Measurements from ENCODE around the gene SFXN3. TPM values are rescaled to one million over a fixed set of nuclear protein-coding genes. Genes with fewer than 3 reads are reported as not detected.

The SFXN3 gene
- total and polyA plus RNA-seq, 10 of the 15 experiments (the other 5 are each of a cell fraction or from before 2014, with no cell fraction given), result 0.05 to 11.3 (median 1.2) TPM

- TF ChIP-seq PKNOX1 (IDR thresholded peaks at IDR 0.05), result peak; percentile 66; the same call in 1 of the 2 replicates
- TF ChIP-seq, protein P1, sequence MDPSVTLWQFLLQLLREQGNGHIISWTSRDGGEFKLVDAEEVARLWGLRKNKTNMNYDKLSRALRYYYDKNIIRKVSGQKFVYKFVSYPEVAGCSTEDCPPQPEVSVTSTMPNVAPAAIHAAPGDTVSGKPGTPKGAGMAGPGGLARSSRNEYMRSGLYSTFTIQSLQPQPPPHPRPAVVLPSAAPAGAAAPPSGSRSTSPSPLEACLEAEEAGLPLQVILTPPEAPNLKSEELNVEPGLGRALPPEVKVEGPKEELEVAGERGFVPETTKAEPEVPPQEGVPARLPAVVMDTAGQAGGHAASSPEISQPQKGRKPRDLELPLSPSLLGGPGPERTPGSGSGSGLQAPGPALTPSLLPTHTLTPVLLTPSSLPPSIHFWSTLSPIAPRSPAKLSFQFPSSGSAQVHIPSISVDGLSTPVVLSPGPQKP (IDR thresholded peaks at IDR 0.05; ENCODE audit: low read depth, low read length), result peak; percentile 87
- TF ChIP-seq TBL1XR1 (IDR thresholded peaks at IDR 0.05; ENCODE audit: low read depth, low read length), result 0 out of 2 replicates have a peak, but pooled peaks have one; percentile 42
- TF ChIP-seq CBX3 (IDR thresholded peaks at IDR 0.05; ENCODE audit: borderline replicate concordance, low read depth), result no peak
- TF ChIP-seq BCL11A (IDR thresholded peaks at IDR 0.05; ENCODE audit: low read depth, low read length), result no peak
- no peak for TF ChIP-seq KAT2A (conservative IDR thresholded peaks at IDR 0.05; ENCODE audit: control insufficient read depth, low read depth, low read length)
- peak; percentile 100 for TF ChIP-seq MXI1 (IDR thresholded peaks at IDR 0.05; ENCODE audit: low read depth, low read length)
- TF ChIP-seq MYC (IDR thresholded peaks at IDR 0.05; ENCODE audit: insufficient read depth, insufficient read length, insufficient replicate concordance, low read length, severe bottlenecking), result peak; percentile 81
- peak; percentile 88 for TF ChIP-seq NR2C2 (IDR thresholded peaks at IDR 0.05; ENCODE audit: borderline replicate concordance, control insufficient read depth, insufficient read length, low read depth)
- TF ChIP-seq NBN (IDR thresholded peaks at IDR 0.05), result peak; percentile 67; the same call in 1 of the 2 replicates
- TF ChIP-seq POU2F2 (IDR thresholded peaks at IDR 0.05; ENCODE audit: borderline replicate concordance, low read depth, low read length), result peak; percentile 58; the same call in 2 of the 3 replicates
- TF ChIP-seq, protein P2, sequence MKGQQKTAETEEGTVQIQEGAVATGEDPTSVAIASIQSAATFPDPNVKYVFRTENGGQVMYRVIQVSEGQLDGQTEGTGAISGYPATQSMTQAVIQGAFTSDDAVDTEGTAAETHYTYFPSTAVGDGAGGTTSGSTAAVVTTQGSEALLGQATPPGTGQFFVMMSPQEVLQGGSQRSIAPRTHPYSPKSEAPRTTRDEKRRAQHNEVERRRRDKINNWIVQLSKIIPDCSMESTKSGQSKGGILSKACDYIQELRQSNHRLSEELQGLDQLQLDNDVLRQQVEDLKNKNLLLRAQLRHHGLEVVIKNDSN (IDR thresholded peaks at IDR 0.05; ENCODE audit: borderline replicate concordance, extremely low read length, insufficient read depth, low read depth, low read length), result no peak
- TF ChIP-seq PML (IDR thresholded peaks at IDR 0.05; ENCODE audit: low read length), result no peak; the same call in 1 of the 2 replicates
- no peak for TF ChIP-seq SPI1 (IDR thresholded peaks at IDR 0.05; ENCODE audit: borderline replicate concordance, insufficient read depth, low read depth, low read length)
- TF ChIP-seq, protein P3, sequence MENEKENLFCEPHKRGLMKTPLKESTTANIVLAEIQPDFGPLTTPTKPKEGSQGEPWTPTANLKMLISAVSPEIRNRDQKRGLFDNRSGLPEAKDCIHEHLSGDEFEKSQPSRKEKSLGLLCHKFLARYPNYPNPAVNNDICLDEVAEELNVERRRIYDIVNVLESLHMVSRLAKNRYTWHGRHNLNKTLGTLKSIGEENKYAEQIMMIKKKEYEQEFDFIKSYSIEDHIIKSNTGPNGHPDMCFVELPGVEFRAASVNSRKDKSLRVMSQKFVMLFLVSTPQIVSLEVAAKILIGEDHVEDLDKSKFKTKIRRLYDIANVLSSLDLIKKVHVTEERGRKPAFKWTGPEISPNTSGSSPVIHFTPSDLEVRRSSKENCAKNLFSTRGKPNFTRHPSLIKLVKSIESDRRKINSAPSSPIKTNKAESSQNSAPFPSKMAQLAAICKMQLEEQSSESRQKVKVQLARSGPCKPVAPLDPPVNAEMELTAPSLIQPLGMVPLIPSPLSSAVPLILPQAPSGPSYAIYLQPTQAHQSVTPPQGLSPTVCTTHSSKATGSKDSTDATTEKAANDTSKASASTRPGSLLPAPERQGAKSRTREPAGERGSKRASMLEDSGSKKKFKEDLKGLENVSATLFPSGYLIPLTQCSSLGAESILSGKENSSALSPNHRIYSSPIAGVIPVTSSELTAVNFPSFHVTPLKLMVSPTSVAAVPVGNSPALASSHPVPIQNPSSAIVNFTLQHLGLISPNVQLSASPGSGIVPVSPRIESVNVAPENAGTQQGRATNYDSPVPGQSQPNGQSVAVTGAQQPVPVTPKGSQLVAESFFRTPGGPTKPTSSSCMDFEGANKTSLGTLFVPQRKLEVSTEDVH (IDR thresholded peaks at IDR 0.05; ENCODE audit: low read depth, partially characterized antibody), result peak; percentile 89
- TF ChIP-seq, protein P4, sequence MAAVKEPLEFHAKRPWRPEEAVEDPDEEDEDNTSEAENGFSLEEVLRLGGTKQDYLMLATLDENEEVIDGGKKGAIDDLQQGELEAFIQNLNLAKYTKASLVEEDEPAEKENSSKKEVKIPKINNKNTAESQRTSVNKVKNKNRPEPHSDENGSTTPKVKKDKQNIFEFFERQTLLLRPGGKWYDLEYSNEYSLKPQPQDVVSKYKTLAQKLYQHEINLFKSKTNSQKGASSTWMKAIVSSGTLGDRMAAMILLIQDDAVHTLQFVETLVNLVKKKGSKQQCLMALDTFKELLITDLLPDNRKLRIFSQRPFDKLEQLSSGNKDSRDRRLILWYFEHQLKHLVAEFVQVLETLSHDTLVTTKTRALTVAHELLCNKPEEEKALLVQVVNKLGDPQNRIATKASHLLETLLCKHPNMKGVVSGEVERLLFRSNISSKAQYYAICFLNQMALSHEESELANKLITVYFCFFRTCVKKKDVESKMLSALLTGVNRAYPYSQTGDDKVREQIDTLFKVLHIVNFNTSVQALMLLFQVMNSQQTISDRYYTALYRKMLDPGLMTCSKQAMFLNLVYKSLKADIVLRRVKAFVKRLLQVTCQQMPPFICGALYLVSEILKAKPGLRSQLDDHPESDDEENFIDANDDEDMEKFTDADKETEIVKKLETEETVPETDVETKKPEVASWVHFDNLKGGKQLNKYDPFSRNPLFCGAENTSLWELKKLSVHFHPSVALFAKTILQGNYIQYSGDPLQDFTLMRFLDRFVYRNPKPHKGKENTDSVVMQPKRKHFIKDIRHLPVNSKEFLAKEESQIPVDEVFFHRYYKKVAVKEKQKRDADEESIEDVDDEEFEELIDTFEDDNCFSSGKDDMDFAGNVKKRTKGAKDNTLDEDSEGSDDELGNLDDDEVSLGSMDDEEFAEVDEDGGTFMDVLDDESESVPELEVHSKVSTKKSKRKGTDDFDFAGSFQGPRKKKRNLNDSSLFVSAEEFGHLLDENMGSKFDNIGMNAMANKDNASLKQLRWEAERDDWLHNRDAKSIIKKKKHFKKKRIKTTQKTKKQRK (IDR thresholded peaks at IDR 0.05; ENCODE audit: low read depth, low read length), result no peak
- TF ChIP-seq GATAD2B (conservative IDR thresholded peaks at IDR 0.05; ENCODE audit: low read depth), result peak; percentile 29; the same call in 1 of the 2 replicates
Observed at GRCh38 chr10:100986952-100987684, 43.9 kb upstream of the SFXN3 start, which contains the start of the genes MRPL43 and TWNK (continued).
